Stimulated activated CD4-positive, alpha-beta T cell treated with anti-CD3 and anti-CD28 coated beads, Interleukin-15, amount 100 ng/mL, for 1 hour (primary cell): ENCODE data around the gene ARHGAP15.

ENCODE experiments used
- DNase-seq, 2 donors: peaks; one replicate each; pipeline ENCODE4 v3.0.0-alpha.2; 2020; ENCODE audit warnings: low read depth in 1 of 2, low spot score in 1 of 2

The ARHGAP15 gene

DNA sequence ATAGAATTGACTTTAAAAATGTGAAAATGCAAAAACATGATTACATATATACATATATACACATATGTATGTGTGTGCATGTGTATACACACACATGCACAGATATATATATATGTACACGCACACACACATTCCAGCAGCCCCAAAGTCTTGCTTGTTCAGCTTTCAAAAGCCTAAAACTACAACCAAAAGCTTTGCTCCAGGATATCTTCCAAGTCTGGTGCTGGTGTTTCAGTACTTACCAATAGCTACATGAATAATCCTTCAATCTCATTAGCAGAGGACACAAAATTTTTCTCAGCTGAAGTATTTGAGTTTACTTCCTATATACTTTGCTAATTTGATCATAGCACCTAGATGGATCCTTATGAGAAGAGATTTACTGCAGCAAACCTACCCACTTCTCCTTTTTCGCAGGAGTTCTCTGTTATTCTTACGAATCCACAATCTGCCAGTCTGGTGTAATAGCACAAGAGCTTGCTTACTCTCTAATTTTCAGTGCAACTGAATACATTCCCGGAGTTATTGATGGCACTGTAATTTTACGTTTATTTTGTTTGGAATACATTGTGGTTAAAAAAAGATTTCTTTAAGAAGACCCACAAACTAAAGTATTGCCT is 553.3 kb downstream of the ARHGAP15 start:
- no peak for DNase-seq

DNA sequence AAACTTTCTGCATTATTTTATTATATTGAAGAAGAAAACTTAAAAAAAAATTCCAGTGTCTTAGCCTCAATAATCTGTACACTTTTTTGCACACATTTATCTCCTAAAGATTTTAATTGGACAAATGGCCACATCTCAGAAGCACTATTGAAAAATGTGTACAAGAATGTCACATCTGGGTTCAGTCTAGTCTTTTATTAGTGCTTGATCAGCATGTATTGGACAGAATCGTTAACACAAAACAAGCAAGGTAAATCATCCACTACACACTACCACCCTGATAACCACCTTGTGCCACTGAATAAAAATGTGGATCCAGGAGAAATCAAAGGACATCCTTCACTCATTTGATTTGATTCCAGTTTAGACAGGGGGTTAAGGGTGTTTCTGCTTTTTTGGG is 554.8 kb downstream of the ARHGAP15 start:
- no peak for DNase-seq

DNA sequence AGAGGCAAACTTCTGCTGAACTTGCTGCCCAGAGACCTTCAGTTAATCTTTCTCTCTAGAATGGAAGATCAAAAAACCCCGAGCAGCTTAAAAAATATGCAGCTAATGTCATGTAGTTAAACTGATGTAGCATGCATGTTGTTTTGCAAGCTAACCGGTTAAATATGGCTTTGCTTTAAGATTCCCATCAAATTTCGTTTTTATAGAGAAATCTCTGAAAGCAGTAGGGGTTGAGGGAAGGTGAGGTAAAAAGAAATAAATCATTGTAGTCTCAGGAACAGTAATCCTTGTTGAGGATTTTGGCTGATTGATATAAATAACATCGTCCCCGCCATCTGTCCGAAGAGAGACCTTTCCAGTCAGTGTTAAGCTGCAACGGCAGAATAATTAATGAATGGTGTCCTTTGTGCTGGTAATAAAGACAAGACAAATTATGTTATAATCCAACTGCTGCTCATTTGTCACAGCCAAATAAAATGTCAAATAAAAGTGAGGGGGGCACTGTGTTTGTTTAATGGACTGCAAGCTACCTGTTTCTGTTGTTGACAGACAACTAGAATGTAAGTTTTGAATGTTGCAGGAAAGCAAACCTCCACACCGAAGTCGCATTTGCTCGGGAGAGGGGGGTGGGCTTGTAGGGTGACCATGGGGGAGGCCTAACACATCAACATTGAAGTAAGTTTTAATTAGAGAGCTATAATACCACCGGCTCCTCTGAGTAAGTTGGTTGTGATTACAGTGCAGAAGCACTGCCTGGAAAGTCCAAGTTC is 555.5 kb downstream of the ARHGAP15 start:
- DNase-seq: no peak

DNA sequence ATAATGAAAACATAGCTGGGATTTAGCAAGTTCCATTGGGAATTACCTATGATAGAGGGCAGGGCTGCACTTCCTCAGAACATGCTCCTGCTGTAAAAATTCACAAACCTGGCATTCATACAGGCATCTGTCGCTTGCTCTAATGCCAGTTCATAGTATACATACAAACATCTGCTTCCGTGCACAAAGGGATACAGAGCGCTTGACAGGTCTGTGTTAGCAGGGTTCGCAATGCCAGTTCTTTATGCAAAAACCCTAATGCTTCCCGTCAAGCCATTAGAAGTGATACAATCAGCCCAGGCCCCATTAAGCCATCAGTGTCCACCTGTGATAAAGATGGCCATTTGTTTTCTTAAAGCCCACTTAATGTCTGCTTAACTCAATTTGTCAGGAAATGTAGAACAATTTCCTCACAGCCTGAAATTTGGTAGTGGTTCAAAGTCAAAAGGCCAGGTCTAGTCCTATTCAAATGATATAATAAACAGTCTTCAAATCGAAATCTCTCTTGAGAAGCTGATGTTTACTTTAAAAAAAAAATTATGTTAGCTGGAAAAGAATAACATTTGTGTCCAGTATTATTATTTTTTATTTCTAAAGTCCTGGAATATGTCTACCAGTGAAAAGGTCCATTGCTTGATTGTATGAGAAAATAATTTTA is 556.3 kb downstream of the ARHGAP15 start:
- DNase-seq: no peak

DNA sequence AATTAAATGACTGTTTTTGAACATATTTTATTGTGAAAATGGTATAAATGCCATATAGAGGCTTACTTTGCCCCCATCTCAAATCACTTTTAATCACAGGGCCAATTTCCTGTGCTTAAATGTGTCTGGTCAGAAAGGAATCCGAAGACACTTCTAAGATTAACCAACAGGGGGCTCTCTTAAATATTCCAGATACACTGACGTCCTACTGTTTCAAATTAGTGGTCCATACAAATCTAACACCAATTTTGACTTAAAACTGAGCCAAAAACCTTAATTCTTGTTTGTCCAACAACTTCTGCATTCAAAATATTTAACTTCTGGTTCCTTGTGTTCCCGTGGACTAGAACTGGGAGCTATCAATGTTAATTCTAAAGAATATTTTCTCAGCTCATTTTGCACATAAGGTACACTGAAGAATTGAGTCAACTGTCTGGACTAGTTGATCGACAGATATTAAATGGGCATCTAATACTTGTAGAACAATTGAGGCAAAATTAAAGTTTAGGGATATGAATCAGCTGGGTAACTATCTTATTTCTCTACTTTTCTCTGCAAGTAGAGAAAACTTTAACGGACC is 557.5 kb downstream of the ARHGAP15 start:
- no peak for DNase-seq

DNA sequence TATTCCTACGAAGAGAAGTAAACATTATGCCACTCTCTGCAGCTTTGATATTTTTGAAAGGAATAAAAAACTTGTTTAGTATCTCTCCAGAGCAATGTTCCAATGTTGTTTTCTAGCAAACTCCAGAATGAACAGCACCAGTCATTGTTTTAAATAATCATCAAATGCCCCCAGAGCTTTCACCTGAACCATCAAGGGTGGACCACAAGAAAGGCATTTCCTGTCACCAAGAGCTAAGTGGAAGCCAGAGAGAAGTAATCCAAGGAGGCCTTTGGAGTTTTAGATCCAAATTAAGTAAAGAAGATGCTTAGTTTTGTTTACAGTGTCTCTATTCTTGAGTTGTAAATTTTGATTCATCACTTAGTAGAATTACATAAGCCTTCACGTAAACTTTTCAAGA is 559.0 kb downstream of the ARHGAP15 start:
- DNase-seq: no peak

DNA sequence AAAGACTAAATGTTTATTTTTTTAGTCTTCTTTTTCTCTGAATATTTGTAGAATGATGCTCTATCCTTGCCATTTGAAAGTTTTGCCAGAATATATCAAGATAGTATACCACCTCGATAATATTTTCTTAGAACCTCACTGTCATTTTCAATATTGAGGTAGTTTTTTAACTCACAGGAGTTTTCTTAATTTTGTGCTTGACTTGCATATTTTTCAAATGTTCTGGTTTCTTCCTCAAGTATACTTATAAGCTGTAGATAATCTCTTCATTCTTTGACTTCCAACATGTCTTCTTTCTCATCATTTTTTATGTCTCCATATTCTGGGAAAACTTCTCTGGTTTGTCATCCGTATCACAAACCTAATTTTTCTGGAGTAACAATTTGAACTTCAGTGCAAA is 559.6 kb downstream of the ARHGAP15 start:
- DNase-seq: no peak

DNA sequence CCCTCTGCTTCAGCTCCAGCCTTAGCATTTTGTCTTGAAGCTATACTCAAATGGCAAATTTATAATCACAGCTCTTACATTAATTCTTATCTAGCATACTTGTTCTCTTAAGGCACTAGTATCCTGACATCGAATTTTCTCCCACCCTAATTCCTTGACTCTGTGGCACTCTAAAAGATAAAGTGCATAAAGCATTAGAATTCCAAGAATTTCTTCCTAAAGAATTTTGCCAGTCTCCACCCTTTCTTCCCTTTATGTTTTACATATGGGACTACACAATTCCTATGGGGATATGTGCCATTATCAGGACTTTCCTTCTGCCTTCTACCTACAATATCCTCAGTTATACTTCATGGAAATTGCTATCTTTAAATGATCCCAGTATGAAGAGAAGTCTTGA is 560.3 kb downstream of the ARHGAP15 start:
- no peak for DNase-seq

DNA sequence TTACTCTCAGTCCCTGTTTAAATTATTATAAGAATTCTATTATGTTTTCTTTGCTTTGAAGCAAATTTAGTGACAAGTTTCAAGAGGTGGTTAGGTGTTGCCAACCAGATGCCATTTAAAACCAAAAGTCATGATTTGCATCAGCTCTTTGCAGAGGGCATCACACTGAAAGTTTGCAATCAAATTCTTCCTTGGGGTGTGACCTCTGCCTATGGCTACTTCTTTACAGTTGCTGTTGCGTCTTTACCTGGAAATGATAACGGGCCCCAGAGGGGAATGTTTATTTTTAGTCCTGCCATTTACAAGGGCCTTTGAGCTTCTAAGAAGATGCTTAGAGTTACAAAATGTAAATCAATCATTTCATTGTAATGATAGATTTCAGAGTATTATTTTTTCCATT is 561.0 kb downstream of the ARHGAP15 start:
- DNase-seq: no peak

DNA sequence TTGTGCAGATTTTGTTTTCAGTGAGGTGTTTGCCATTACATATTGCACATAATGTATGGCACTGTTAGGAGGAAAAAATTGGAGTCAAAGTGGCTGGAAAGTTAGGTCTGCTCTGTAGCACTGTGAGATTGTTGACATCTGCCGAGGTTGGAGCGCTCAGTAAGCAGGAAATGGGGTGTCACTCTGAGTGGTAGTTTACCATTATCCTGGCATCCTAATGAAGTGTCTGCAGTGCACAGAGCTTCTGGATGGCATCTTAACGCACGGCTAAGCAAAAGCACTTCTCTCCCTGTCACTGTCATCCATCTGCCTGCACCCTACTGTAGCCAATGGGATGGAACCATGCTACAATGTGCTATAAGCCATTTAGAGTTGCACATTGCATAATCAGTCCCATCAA is 561.9 kb downstream of the ARHGAP15 start:
- DNase-seq: no peak

DNA sequence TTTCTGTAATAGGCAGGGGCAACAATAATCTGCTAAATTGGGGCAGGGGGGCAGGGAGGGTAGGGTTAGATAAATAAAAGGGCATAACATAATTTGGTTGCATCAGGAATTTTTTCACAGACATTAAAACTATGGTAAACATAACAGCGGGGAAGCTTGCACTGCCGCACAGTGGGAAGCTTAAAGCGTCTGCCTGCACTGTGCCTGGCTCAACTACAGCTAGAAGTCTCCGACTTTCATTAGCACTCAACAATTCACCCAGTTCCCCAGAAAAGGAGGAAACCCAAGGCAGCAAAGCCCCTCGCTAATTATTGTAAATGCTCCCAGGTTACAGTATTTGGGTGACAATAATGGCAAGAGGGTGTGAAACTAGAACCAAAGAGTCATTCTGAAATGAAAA is 562.9 kb downstream of the ARHGAP15 start:
- no peak for DNase-seq

DNA sequence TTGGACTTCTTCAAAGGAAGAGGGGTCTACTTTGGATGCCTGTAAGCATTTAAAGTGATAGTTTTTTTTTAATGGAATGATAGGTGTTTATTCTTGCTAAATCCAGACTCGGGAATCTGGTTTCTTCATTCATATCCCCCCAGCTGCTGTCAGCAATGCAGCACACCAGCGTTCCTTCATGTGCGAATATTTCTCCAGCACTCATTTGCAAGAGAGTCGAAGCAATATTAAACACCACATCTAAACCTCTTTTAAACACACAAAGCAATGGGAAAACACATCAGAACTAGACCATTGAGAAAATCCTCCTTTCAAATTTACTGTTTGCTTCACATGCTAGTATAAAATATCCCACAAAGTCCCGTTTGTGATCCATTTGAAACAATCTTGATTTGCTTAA is 563.7 kb downstream of the ARHGAP15 start:
- no peak for DNase-seq

DNA sequence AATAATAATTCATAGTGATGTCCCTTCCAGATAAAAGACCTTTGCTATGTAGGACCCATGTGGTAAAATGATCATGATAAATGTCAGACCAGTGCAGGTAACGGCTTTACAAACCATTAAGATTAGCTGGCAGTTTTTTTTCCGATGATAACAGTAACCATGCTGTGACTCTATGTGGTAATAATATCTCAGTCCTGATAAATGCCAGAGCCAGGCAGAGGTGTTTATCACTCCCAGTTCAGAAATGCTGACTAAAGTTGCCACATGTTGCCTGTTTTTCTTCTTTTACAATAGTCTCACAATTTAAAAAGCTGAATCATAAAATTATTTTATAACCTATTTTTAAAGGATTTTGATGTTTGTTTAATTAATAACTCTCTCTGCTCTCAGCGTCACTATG is 565.1 kb downstream of the ARHGAP15 start:
- no peak for DNase-seq

DNA sequence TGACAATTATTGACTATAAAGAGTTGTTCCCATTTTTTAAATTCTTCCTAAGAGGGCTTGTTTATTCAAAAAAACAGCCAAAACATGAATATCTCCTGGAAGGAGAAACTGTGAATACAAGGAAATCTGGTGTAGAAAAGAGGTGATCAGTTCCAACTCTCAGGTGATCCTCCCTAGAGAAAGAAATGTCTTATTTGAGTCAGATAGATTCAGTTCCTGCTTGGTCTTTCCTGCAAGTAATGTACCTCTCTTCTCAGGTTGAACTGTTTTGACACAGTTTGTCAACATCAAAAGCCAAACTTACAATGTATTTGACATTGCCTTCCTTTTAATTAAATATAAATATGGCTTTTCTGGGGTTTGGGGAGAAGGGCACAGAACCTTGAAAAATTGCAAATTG is 567.4 kb downstream of the ARHGAP15 start:
- DNase-seq: no peak

DNA sequence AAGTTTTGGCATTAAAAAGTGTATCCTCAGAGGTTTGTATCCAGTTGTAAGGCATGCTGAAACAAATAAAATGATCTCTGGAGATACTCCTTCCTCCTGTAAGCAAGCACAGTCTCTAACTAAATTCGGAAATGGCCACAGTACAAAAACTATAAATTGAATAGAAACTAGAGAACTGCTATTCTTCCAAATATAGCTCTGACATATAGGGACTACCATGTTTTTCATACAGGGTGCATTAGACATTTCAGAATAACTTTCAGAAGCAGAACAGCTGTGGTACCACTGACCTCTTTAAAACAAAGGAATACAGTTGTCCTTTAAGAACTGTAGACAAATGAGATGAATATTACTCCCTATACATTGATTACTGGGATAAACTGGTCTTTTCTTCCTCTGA is 568.5 kb downstream of the ARHGAP15 start:
- DNase-seq: no peak

DNA sequence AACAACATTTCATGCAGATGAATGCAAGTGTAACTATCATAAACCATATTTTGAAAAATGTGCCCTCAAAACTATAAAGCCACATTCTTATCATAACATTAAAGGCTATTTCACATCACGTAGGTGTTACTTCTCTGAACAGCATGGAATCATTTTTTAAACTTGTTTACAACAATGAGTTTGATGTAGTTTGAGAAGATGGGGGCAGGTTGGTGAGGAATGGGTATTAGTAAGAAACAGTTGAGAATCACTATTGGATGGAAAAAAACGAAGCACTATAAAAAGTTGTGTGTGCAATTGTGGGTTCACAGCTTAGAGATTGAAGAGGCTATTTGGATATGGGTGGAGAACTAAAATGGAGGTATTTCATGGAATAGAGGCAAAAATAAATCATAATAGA is 569.1 kb downstream of the ARHGAP15 start:
- no peak for DNase-seq

DNA sequence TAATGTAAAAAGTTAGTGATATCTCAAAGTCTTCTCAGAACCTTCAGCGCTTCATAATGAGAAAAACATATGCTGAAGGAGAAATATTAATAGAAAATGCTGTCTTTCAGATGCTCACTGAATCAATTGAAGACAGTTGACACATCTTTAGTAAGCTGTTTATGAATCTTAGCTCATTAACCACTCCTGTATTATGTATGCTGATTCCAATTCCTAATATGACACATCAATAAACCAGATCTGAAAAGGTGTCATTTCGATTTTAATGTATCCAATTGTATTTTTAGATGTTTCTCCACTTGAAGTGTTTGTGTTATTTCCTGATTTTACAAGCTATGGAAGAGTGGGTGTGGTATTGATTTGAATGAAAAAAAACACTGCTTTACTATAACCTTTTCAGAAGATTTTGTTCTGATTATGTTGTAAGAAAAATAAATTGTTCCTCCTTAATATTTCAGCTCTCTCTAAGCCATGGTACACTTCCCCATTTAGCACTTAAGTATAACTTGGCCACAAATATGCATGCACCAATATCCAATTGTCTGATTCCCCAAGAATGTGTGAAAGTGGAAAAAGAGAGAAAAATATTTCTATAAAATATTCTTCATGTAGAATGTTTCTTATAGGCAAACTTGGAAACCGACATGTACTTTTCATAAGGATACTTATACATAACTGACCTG is 569.8 kb downstream of the ARHGAP15 start:
- DNase-seq: no peak

DNA sequence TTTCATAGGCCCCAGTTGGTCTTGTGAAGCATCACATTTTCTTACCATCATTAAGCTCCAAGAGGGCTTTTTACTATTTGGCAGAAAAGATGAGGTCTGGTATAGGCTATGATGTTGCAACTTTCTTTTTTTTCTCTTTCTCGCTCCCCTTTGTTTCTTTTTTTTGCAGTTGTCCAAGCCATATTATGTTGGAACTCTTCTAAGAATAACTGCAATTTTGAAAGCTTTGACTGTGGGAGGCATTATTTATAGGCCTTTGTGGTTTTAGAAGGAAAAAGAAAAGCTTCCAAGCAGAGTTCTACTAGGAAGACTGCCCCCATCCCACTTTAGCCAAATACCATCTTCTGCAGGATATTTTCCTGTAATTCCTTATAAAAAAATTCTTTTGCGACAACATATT is 571.6 kb downstream of the ARHGAP15 start:
- no peak for DNase-seq

DNA sequence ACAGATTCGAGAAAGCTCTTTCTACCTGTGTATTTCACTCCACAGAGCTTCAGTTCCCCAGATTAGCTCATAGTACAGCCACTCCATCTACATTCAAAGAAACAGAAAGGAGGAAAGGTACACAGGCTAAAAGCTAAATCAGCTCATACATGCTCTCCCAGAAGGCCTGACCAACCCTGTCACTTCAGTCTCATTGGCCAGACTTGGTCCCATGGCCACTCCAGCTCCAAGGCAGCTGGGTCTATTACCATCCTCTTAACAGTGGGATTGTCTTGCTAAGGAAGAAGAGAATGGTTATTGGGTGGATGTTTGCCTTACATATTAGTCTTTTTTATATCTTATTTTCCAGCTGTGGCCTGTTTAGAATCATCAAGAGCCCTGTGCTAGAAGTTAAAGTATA is 572.6 kb downstream of the ARHGAP15 start:
- DNase-seq: no peak

DNA sequence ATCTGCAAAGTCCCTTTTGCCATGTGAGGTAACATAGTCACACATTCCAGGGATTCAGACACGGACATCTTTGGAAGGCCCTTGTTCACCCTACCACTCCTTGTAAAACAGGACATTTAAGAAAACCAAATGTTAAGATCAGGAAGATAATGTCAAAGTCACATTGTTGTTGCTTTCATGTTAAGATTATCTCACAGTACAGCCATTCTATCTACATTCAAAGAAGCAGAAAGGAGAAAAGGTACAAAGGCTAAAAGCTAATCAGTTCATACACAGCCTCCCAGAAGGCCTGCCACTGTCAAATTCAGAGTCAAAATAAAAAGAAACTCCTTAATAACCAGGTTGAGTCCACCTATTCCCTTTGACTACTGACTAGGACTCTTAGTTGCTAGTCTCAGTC is 573.7 kb downstream of the ARHGAP15 start:
- DNase-seq: no peak

DNA sequence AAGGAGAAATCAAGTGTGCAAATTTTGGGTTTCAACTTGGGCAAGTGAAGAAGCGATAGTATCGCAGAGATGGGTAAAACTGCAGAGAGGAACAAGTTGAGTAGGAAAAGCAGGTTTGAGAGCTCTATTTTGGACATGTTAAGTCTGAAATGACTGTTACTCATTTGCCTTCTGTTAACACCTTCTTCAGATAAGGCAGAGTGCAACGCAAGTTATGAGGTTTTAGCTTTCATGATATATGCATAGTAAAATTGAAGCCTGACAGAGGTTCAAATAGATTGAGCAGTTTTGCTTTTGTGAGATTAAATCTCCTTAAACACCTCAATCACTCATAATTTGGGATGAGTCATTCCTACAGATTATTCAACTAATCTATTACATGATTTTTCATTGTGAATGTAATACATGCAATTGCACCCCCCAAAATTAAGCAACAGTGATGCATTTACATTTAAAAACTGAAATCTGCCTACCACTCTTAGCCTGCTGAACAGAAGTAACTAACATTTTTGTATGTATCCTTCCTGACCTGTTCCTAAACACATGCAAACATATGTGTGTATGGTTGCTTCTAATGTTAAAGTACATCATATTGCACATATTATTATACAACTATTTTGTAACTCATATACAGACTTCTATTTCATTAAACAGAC is 575.4 kb downstream of the ARHGAP15 start:
- no peak for DNase-seq
